CD4-positive, alpha-beta T cell (primary cell): ENCODE results near the gene TMF1. TPM values are rescaled to one million over a fixed set of nuclear protein-coding genes. Genes with fewer than 3 reads are reported as not detected.

ENCODE experiments used
- ATAC-seq: fragments of 200-7000 bp; cut with Tn5 transposase; one replicate; pipeline ENCODE4 v1.10.0; 2022; ENCODE audit warnings: mild to moderate bottlenecking; ENCODE audit not compliant: poor library complexity
- CTCF ChIA-PET: fragments of 350-600 bp; sonication (Branson Sonifier 250); formaldehyde crosslinking; loops from one replicate; lab custom pipeline; 2021; ENCODE audit warnings: antibody characterized with exemption, inconsistent platforms; lab: Charles Lee
- POLR2A ChIA-PET: fragments of 350-600 bp; sonication (Branson Sonifier 250); formaldehyde crosslinking; loops from one replicate; lab custom pipeline; 2021; ENCODE audit warnings: antibody characterized with exemption, inconsistent platforms; lab: Charles Lee
- DNase-seq, 14 experiments: peaks; one replicate each; pipeline ENCODE4 v3.0.0-alpha.2; 2013 to 2020; ENCODE audit warnings: mixed read lengths in 2 of 14
- H3K27ac ChIP-seq, 2 donors: one replicate each; pipeline versions ENCODE4 v1.5.1 to v1.7.0; 2013; ENCODE audit warnings: low read length in 2 of 2, low read depth in 1 of 2, mild to moderate bottlenecking in 1 of 2
- H3K27me3 ChIP-seq, 2 experiments: 1 replicate in 1 of 2; 2 replicates in 1 of 2; pipeline versions ENCODE4 v1.6.1 to v1.7.0; 2013; ENCODE audit warnings: low read length in 2 of 2, control low read depth in 1 of 2, mild to moderate bottlenecking in 1 of 2, moderate library complexity in 1 of 2; ENCODE audit not compliant: insufficient read depth in 2 of 2, control insufficient read depth in 1 of 2
- H3K36me3 ChIP-seq: one replicate; pipeline ENCODE4 v1.6.1; 2013; ENCODE audit warnings: low read length, control low read depth; ENCODE audit not compliant: insufficient read depth
- H3K4me1 ChIP-seq: one replicate; pipeline ENCODE4 v1.6.1; 2013; ENCODE audit warnings: low read length, control low read depth; ENCODE audit not compliant: insufficient read depth
- H3K4me3 ChIP-seq: one replicate; pipeline ENCODE4 v1.5.1; 2013; ENCODE audit warnings: mild to moderate bottlenecking, low read length, moderate library complexity
- H3K9me3 ChIP-seq, 2 experiments: 1 replicate in 1 of 2; 2 replicates in 1 of 2; pipeline versions ENCODE4 v1.6.1 to v1.7.0; 2013; ENCODE audit warnings: low read length in 2 of 2, mild to moderate bottlenecking in 2 of 2, control low read depth in 1 of 2, moderate library complexity in 1 of 2; ENCODE audit not compliant: control insufficient read depth in 1 of 2, insufficient read depth in 1 of 2
- H3K27ac Mint-ChIP-seq: one replicate; pipeline ENCODE4 v1.8.0; 2020; ENCODE audit warnings: mixed read lengths
- H3K27me3 Mint-ChIP-seq: one replicate; pipeline ENCODE4 v1.8.0; 2021; ENCODE audit warnings: mixed read lengths
- H3K36me3 Mint-ChIP-seq: one replicate; pipeline ENCODE4 v1.8.0; 2021; ENCODE audit warnings: low read depth, mixed read lengths
- H3K4me1 Mint-ChIP-seq: one replicate; pipeline ENCODE4 v1.8.0; 2021; ENCODE audit warnings: low read depth, mixed read lengths
- H3K4me3 Mint-ChIP-seq: one replicate; pipeline ENCODE4 v1.8.0; 2020; ENCODE audit warnings: mild to moderate bottlenecking, mixed read lengths
- H3K9me3 Mint-ChIP-seq: one replicate; pipeline ENCODE4 v1.8.0; 2020; ENCODE audit warnings: mixed read lengths
- intact Hi-C, 2 experiments: fragments of 100-400 bp; cut with DNase I in 1 of 2; cut with micrococcal nuclease in 1 of 2; formaldehyde crosslinking; loops; one replicate each; pipeline versions ENCODE4 v1.15.1 to v1.9.0; 2023 to 2025; cut with DNase I, micrococcal nuclease
- polyA plus RNA-seq, 2 donors: library from polyadenylated mRNA; unstranded; fragments of 120-200 nt; gene quantifications; one replicate each; pipeline ENCODE4 v1.2.1, GENCODE V29; 2013
- total RNA-seq, 174 experiments: library from RNA in 2 of 174; stranded (reverse) in 2 of 174; gene quantifications; one replicate each; pipeline ENCODE4 v1.2.3 and lab custom pipeline; 2021 to 2026
- TF ChIP-seq, protein P1 (sequence below): fragments of 200-600 bp; IDR thresholded peaks from one replicate; pipeline ENCODE4 v1.8.0; 2022; ENCODE audit warnings: antibody characterized with exemption, mild to moderate bottlenecking

The TMF1 gene, protein sequence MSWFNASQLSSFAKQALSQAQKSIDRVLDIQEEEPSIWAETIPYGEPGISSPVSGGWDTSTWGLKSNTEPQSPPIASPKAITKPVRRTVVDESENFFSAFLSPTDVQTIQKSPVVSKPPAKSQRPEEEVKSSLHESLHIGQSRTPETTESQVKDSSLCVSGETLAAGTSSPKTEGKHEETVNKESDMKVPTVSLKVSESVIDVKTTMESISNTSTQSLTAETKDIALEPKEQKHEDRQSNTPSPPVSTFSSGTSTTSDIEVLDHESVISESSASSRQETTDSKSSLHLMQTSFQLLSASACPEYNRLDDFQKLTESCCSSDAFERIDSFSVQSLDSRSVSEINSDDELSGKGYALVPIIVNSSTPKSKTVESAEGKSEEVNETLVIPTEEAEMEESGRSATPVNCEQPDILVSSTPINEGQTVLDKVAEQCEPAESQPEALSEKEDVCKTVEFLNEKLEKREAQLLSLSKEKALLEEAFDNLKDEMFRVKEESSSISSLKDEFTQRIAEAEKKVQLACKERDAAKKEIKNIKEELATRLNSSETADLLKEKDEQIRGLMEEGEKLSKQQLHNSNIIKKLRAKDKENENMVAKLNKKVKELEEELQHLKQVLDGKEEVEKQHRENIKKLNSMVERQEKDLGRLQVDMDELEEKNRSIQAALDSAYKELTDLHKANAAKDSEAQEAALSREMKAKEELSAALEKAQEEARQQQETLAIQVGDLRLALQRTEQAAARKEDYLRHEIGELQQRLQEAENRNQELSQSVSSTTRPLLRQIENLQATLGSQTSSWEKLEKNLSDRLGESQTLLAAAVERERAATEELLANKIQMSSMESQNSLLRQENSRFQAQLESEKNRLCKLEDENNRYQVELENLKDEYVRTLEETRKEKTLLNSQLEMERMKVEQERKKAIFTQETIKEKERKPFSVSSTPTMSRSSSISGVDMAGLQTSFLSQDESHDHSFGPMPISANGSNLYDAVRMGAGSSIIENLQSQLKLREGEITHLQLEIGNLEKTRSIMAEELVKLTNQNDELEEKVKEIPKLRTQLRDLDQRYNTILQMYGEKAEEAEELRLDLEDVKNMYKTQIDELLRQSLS
- total RNA-seq (100 to 1,000 TPM in 1 of 2 experiments, 10 to 100 TPM in 1; 89.0 to 101 TPM), total RNA-seq (lab: John Stamatoyannopoulos, UW) (83.6 to 721 (median 159) reads per million in 172 experiments)
- 26.7 TPM for polyA plus RNA-seq (2013, experiment 1 of 2)
- 37.9 TPM for polyA plus RNA-seq (2013, experiment 2 of 2)

GRCh38 chr3:69051756-69052471 lies at the start of gene TMF1:
Gene TMF1 (minus strand): TSS chr3:69052333. CDS start chr3:69052086, 247 bp downstream.
- Mint-ChIP-seq H3K9me3 (no peaks in the 10 kb centered on the region), H3K36me3 (peaks cover 80% of the 10 kb centered on the region), H3K27me3 (no peaks in the 10 kb centered on the region), H3K4me3 (peak within 1 kb of the TSS; percentile 98), H3K27ac (peak within 1 kb of the TSS; percentile 99), H3K4me1 (peaks cover 55% of the 10 kb centered on the region)
- Histone ChIP-seq H3K4me3 (peak within 1 kb of the TSS; percentile 81), H3K4me1 (peaks cover 17% of the 10 kb centered on the region), H3K27ac (peak within 1 kb of the TSS; percentile 93 to 95), H3K9me3 (no peaks in the 10 kb centered on the region), H3K36me3 (peaks cover 37% of the 10 kb centered on the region), H3K27me3 (no peaks in the 10 kb centered on the region)
- intact Hi-C loops: loop anchor here (1.0 to 5.0 kb wide), 6 partner anchors 27 to 41 kb away; partner anchors contain the start of genes ARL6IP5 (in 2 of the 2), EOGT (in 1 of the 2) and UBA3 (in 1 of the 2)
- TF ChIP-seq, protein P1, sequence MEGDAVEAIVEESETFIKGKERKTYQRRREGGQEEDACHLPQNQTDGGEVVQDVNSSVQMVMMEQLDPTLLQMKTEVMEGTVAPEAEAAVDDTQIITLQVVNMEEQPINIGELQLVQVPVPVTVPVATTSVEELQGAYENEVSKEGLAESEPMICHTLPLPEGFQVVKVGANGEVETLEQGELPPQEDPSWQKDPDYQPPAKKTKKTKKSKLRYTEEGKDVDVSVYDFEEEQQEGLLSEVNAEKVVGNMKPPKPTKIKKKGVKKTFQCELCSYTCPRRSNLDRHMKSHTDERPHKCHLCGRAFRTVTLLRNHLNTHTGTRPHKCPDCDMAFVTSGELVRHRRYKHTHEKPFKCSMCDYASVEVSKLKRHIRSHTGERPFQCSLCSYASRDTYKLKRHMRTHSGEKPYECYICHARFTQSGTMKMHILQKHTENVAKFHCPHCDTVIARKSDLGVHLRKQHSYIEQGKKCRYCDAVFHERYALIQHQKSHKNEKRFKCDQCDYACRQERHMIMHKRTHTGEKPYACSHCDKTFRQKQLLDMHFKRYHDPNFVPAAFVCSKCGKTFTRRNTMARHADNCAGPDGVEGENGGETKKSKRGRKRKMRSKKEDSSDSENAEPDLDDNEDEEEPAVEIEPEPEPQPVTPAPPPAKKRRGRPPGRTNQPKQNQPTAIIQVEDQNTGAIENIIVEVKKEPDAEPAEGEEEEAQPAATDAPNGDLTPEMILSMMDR: no peak
- ChIA-PET CTCF (interaction anchor here (1.0 to 2.5 kb wide), 8 partner anchors 12 to 69 kb away, joined by 3 to 19 read pairs (median 3); partner anchors contain the start of gene ARL6IP5), POLR2A (interaction anchor here (0.6 to 4.1 kb wide), 19 partner anchors 9 to 148 kb away, joined by 3 to 94 read pairs (median 6); partner anchors contain the start of genes ARL6IP5, EOGT and UBA3)
- DNase-seq: peak; percentile 94 to 100 (median 97)
- peak; percentile 86 for ATAC-seq

DNA sequence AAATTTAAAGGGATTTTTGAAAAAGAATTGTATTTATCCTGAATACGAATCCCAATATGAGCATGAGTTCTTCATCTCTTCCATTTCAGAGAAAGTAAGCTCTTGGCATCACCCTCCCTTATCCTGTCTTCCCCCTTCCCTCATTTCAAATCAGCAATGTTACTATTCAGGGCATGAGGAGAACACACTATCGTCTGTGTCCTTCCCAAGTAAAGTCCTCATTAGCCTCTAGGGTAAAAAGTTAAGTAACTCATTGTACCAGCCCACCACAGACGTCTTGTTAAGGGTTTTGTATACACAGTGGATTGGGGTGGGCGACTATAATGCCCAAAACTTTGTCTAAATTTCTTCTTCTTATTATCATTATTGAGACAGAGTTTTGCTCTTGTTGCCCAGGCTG lies 47.4 kb upstream of the TMF1 start:
- Mint-ChIP-seq H3K36me3 (peaks cover 83% of the 10 kb centered on the region), H3K27ac (peak overlapping the region; percentile 69), H3K4me3 (peak overlapping the region; percentile 30), H3K4me1 (peaks cover 75% of the 10 kb centered on the region), H3K27me3 (no peaks in the 10 kb centered on the region), H3K9me3 (no peaks in the 10 kb centered on the region)
- POLR2A ChIA-PET: interaction anchor here (0.7 to 1.6 kb wide), 4 partner anchors 13 to 48 kb away, joined by 3 to 5 read pairs (median 4); partner anchors contain the start of genes ARL6IP5 and TMF1
- H3K27ac ChIP-seq: no peak overlapping the region
- H3K27me3 ChIP-seq: no peaks in the 10 kb centered on the region
- no peak for ATAC-seq
- no peaks in the 10 kb centered on the region for H3K9me3 ChIP-seq
- H3K4me1 ChIP-seq: peaks cover 59% of the 10 kb centered on the region
- CTCF ChIA-PET: interaction anchor here (1.4 kb wide), 1 partner anchor 21 kb away, joined by 4 read pairs; no protein-coding TSS in a partner anchor
- H3K4me3 ChIP-seq: no peak overlapping the region
- TF ChIP-seq, protein P1: no peak
- intact Hi-C loops: no loop called here
- peaks cover 72% of the 10 kb centered on the region for H3K36me3 ChIP-seq
- DNase-seq: no peak
